ENCODE measurements around the gene ZBTB16.

ZBTB16 gene

DNA sequence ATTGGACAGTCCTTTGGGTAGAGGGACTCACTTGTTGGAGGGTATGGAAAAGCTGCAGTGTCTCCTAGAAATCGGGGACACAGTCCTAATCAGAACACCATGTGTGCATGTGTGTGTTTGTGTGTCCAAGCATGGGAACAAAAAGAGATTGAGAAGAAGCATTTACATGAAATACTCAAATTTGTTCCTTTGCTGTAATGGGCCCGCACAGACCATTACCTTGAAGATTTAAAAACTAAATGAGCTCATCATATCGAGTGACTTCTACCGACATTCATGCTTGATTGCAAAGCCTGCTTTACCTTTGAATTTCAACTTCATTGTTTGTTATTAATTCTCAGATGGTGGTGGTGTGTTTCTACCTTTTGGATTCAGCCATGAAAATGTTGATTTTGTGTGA, 106.9 kb downstream of the ZBTB16 start:
- DNase-seq (ENCODE audit: low read depth in 3 of 3, low spot score in 1 of 3): no peak

DNA sequence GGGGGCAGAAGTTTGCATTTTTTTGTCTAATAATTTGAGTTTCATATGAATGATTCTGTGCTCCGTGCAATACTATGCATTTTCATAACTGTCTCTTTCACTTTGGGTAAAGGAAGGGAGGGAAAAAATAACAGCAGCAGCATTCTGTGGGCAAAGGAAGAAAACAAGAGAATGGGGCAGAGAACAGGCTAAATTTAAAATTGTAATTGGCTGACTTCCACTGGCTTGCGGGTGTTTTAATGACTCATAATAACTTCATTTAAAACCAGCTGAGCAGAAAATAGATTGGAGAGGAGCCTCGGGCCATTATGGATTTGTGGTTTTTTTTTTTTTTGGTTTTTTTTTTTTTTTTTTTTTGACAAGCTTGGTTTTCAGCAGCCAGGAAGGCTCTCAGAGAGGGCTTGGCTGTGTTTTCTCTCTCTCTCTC, 107.4 kb downstream of the ZBTB16 start:
- no peak for DNase-seq (ENCODE audit: low read depth in 3 of 3, low spot score in 1 of 3)

DNA sequence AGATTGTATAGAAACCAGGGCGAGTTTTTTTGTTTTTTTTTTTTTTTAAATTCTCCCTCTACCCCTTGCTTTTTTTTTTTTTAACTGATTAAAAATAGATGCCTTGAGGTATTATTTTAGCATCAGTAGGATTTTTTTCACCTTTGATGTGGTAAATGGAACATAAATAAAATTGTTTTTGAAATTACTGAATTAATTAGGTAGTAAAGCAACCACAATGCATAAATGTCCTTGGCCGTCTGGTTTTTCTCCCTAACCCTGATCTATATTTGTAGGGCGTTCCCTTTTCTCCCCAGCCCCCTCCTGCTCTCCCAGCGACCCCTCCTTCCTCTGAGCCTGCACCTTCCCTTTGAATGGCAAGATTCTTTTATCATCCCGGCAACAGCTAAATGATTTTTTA, 107.8 kb downstream of the ZBTB16 start:
- DNase-seq (ENCODE audit: low read depth in 3 of 3, low spot score in 1 of 3): no peak

DNA sequence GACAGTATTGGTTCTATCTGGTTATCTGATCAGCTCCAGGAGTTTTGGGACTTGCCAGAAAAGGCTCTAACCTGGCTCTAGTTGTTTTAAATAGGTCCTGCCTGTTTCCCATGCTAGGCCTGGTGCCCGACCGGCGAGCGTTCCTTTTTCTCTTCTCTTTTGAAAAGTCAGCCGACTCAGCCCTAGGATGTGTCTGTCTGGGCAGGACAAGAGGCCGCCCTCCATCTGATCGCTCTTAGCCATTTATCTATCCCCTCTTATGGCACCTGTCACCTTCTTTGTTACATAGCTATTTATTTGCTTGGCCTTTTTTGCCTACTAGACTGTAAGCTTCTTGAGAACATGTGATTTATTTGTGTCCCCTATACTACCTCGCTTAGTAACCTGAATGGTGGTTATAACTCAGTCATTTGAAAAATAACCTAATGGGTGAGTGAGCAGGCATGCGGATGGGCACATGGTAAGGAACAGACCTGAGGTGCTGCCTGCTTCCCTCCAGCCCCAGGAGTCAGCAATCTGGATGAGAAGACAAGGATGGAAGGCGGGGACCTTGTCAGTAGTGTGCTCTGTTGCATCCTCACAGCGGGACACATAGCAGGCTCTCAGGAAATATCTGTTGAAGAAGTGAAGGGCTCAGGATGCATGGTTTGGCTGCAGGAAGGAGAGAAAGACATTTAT, 108.4 kb downstream of the ZBTB16 start:
- DNase-seq (ENCODE audit: low read depth in 3 of 3, low spot score in 1 of 3): no peak

DNA sequence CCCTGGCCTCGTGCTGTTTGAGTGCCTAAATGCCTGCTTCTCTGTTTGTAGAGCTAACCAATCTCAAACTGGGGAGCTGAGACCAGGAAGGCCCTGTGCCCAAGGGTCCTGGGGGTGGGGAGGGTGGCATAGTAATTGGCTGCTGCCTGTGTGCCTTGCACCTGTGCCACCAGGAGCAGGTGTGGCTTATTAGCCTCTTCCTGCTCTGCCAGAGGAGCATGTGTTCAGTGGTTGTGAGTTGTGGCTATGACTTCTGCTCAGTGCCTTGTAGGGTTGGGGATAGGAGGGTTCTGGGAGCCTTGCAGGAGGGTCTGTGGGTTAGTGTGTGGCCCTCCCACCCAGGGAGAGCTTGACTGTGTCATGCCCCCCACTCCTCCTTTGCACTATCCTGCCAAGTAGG, 109.2 kb downstream of the ZBTB16 start:
- DNase-seq (ENCODE audit: low read depth in 3 of 3, low spot score in 1 of 3): no peak

DNA sequence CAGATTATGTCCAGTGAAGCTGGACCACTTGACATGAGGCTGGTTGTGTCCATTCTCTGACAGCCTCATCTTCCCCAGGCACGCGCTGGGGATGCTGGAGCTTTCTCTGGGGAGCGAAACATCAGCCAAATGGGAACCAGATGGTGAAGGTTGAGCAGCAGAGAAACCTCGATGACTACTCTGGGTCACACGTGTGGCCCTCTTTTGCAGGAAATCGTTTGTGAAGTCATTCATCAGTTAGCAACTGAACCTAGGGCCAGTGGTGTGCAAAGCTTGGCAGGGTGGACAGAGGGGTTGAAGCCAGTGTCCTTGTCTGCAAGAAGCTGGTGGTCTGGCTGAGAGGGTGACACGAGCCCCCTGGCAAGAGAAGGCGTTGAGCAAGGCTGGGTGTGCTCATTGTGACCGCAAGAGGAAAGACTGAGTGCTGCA, 109.8 kb downstream of the ZBTB16 start:
- DNase-seq (ENCODE audit: low read depth in 3 of 3, low spot score in 1 of 3): no peak

DNA sequence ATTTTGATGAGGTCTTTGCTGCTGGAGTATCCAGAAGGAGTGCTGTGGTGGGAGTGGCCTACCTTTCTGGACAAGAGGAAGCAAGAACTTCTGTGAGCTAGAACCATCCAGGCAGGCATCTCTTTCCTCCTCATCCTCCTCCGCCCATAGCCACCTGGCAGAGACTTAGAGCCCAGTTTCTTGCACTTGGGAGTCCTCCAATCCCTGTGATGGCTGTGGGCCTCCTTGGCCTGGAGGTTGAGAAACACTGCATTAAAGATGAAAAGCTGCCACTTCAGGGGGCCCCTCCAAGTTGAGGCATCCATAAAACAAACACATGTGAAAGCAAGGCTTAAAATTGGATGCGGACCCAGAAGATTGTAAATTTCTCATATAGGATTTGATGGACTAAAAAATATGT, 110.3 kb downstream of the ZBTB16 start:
- no peak for DNase-seq (ENCODE audit: low read depth in 3 of 3, low spot score in 1 of 3)

DNA sequence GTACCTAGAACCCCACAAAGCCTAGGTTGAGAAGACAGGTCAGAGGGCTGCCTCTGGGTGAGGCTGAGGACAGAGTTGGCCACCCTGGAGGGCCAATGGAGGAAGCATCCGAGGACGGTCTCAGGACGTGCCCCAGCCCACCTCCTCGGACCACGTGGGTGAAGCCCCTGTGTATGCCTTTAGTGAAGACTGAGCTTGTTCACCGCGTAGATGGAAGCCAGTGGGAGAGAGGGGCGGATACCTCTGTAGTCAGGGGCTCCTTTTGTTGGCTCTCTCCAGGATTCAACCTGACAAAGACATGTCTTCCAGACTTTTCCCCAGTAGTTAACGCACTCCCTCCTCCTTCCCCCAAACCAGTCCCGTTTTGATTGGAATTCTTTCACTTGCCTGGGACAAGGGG, 110.7 kb downstream of the ZBTB16 start:
- DNase-seq (ENCODE audit: low read depth in 3 of 3, low spot score in 1 of 3): no peak

DNA sequence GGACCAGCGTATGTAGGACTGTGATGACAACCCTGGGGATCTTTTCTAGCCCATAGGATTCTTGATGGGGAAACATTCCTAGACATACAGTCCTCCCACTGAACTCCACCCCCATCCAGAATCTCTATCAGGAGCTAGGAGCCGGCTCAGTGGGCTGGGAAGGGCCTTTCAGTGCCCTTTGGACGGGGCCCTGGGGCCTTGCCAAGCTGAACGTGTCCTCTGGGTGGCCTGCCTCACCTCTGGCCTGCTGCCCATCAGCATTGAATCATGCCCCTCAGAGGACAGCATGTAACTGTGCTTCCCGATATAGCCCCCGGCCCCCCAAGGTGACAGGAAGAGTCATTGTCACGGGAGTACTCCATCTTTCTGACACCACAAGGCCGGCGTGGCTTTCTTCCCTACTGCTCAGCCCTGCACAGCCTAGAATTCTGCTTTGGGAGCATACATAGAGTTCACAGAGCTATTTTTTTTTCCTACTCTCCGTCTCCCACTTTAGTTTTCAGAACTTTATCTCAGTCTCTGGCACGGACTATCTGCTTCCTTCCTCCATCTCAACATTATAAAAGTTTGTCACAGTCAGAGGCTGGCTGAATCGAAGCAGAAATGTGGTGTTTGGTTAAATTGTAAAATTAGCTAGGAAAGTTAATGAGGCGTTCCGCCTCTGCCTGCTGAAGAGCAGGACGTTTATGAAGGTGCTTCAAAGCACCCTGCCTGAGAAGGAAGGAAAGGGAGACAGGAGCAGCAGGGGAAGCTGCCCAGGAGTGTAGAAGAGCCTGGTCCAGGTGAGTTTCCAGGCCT, 111.9 kb downstream of the ZBTB16 start:
- no peak for DNase-seq (ENCODE audit: low read depth in 3 of 3, low spot score in 1 of 3)

DNA sequence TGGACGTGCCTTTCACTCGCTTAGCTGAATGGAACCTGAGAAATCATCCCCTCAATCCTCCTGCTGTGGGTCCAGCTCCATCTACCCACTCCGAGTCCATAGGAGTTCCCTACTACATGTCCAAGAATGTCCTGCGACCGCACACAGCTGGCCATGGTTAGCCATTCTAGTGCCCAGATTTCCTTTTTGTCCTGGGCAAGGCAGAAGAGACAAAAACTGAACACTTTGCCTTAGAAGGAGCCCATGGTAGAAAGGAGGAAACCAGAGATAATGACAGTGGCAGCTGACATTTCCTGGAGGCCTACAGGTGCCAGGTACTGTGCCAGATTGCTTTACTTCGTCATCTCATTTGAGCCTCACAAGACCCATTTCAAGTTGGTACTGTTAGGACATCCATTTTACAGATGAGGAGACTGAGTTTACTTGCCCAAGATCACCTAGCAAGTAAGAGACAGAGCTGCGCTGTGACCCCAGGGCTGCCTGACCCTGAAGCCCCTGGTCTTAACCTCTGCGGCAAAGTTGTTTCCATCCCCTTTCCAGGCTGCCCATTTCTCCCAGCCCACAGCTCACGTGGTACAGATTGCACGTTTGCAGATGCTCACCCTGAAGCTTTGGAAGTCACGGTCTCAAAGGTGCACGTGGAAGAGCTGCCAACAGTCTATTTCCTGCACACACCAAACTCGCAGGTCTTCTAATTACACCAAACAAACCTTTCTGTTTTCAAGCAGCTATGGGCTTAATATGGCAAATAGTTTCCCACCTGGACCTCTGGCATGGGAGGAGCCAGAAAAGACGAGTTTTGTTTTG, 112.7 kb downstream of the ZBTB16 start:
- DNase-seq (ENCODE audit: low read depth in 3 of 3, low spot score in 1 of 3): no peak

DNA sequence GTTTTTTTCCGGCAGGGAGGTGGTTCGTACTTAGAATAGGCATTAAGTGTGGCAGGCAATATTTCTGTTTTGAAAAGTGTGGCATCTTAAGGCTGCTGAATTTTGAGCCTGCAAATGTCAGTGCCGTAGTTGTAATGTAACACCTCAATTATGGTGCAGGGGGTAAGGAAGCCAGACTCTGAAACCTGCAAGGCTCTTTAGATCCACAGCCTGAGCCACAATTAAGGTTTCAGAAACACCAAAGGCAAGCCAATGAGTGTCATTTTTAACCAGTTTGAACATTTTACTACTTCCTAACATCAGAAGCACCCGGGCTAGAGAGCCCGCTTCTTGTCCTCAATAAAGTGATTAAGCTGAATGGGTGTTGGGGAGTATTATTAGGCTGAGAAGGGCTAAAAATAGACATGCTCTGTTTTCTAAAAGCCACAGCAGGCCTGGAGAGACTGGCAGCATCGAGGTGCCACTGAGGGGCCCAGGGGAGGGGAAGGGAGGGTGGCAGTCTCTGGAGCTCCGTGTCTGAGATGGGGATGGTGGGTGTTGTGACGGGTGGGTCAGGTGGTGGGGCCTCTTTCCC, 113.4 kb downstream of the ZBTB16 start:
- DNase-seq (ENCODE audit: low read depth in 3 of 3, low spot score in 1 of 3): no peak

DNA sequence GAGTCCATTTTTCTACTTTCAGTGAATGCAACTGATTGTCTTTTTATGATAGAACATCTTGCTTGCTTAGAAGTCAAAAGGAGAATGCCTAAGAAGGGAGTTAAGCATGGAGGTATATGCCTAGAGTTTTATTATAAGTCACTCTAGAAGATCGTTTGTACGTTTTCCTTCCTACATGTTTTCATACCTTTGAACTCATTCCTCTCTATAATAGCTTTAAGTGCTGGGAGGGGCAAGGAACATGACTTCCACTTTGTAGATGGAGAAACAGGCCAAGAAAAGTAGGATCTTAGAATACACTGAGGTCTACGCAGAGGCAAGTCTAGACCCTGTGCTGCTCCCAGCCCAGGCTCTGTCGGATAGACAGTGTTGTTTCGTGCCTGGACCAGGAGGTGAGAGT, 114.3 kb downstream of the ZBTB16 start:
- no peak for DNase-seq (ENCODE audit: low read depth in 3 of 3, low spot score in 1 of 3)

DNA sequence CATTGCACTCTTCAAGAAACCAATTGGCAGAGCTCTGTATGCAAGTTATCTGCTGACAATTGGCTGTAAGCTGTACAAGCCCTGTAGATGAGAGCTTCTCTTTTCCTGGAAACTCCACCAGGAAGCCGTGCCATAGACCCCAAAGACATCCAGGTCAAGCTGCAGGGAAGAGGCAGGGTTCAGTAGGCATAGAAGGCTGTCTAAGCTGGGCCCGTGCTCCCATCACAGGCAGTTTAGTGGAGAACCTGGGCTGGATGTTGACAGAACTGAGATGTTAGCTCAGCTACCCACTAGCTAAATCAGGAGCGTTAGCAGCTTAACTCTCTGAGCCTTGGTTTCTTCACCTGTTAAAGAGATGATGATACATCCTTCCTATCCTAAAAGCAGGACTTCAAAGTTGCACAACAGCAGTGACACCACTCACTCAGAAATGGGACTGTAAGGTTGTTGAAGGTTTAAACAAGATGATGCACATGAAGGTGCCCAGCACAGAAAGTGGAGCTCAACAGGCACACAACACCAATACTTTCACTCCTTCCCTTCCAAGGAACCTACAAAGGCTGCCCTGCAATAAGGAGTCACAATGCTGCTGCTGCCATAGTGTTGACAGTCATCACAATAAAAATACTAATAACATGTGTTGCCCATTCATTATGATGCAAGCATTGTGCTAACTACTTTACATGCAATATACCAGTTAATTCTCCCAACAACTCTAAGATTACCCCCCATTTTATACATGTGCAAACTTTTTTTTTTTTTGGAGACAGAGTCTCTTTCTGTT, 115.4 kb downstream of the ZBTB16 start:
- no peak for DNase-seq (ENCODE audit: low read depth in 3 of 3, low spot score in 1 of 3)

DNA sequence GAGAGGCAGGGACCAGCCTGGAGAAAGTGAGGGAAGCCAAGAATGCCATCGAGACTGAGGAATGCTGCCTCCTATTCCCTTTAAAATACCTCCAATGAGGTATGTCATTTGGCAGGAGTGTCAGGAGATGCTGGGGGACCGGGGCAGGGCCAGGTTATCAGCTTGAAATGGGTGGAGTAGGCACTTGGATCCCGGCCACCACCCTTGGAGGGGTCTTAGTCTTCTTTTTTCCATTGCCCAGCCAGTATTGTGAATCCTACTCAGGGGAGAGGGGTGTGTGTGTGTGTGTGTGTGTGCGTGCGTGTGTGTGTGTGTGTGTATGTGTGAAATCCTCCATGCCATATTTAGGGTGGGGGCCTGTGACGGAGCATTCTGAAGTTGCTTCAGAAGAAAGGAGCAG, 116.2 kb downstream of the ZBTB16 start:
- DNase-seq (ENCODE audit: low read depth in 3 of 3, low spot score in 1 of 3): no peak

DNA sequence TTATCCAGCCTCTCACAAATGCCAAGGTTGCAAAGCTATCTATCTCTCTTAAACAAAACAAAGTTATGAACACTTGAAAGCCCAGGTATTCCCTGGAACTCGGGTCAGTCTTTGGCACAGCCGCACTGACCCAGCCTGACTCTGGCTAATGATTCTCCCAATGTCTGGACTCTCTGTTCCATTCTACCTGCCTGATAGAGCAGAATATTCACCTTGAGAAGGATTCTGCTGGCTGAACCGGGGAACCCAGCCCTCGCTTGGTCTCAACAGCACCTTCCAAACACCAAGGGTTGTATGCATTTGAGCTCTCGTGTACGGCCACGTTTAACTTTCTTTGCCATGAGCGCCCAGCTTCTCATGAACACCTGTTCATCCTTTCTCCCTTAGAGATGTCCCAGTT, 116.8 kb downstream of the ZBTB16 start:
- no peak for DNase-seq (ENCODE audit: low read depth in 3 of 3, low spot score in 1 of 3)

DNA sequence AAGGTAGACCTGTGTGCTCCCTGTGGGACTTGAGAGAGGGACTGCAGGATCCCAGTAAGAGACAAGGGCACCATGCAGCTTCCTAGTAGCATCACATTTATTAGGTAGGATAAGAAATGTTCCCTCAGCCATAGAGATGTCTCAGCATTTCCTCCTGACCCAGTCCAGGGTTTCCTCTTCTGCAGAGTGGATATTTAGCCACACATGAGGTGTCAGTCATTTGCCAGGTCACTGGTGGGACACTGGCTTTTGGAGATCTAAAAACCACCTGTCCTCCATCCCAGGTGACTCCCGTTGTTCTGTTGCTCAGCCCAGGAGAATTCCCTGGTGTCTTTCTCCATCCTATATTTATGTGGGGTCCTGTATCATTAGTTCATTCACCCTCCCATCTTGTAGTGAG, 119.1 kb downstream of the ZBTB16 start:
- no peak for DNase-seq (ENCODE audit: low read depth in 3 of 3, low spot score in 1 of 3)

DNA sequence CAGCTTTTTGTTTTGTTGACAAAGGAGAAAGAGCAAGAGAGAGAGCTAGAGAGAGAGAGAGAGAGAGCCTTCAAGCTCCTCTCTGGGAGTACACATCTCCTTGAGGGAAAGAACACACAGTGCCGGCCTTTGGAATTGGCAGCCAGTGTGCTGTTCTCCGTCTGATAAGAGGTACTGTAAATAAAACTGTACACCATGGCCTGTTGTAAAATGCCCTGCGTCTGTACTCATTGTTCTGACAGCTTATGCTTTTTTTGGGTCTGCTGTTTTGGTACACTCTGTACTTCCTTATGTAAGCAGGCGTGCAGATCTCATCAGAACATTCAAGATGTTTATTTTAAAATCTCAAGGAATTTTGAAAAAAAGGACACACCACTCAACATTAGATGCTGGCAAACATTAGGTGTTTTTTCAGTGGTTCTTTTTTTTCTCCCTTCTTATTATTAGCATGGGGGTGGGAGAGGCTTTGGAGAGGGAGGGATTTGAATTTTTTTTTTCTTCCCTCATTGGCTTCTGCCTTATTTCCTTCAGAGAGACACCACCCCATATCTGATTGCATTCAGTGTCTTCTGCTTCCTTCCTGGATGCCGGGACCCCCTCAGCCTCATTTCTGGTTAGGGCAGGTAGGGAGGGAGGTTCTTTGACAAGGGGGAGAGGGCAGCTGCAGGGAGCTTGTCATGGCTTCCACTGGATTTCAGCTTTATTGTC, 119.9 kb downstream of the ZBTB16 start:
- no peak for DNase-seq (ENCODE audit: low read depth in 3 of 3, low spot score in 1 of 3)

DNA sequence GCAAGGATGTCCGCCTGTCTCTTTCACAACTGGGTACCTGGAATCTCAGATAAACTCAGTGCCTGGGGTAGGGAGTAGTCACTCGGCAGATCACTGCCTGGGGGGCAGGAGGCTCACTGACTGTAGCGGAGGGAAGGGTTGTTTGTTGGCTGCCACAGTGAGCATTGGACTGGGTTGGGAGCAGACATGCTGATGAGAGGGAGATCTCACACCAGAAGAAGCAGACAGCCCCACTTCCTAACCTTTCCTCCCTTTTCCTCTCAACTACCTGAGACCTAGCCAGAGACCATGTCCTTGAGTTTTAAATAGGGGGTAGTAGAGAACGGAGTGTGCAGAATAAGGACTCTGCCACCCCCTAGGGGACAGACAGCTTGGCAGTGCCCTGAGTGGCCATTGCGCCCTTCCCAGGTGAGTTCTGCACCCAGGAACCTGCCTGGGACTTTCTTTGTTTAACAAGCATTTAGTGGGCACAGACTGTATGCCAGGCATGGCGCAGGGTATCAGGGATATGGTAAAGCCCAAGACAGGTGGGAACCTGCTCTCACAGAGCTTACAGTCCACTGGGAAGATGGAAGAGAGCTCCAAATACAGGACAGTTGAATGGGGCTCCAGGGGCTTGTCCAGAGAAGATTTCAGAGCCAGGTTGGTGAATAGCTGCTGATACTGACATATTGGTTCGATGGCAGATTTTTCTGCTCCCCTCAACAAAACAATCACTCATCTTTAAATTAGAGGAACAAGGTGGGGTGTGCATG, 121.0 kb downstream of the ZBTB16 start:
- DNase-seq (ENCODE audit: low read depth in 3 of 3, low spot score in 1 of 3): no peak

DNA sequence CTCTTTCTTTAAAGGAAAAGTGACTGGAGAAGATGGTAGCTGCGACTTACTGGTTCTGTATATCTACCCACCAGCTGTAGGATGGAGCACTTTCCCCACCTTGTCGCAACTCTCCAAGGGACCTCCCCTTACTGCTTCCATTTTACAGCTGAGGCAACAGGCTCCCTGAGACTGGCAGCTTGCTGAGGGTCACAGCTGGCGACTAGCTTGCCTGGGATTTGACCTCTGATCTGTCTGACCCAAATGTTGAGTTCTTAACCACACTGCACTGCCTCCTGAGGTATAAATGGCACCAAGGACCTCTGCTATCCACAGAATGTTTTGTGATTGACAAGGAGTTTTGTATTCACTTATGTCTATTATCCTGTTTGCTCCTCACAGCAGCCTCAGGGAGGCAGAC, 121.7 kb downstream of the ZBTB16 start:
- no peak for DNase-seq (ENCODE audit: low read depth in 3 of 3, low spot score in 1 of 3)

DNA sequence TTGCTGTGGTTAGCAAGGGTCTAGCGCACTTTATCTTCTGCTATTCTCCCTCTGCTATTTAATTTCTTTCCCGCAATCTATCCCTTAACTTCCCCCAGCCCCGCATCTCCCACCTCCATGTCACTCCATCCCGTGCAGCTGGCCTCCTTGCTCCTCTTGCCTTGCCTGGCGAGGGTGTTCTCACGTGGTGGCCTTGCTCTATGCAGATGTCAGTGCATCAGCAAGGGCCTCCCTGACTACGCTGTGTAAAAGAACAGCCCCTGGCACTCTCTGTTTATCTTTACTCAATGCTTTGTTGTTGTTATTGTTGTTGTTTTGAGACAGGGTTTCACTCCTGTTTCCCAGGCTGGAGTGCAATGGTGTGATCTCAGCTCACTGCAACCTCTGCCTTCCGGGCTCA, 122.2 kb downstream of the ZBTB16 start:
- DNase-seq (ENCODE audit: low read depth in 3 of 3, low spot score in 1 of 3): no peak

All from stimulated activated CD4-positive, alpha-beta T cell treated with anti-CD3 and anti-CD28 coated beads, TNF-alpha, amount 100 ng/mL, for 1 hour (primary cell).